Central memory CD4-positive, alpha-beta T cell (primary cell): ENCODE data around the gene KRTAP10-10.
"Not testable (repeated sequence)": the region's sequence is repeated elsewhere in the genome, so short reads cannot be mapped to it uniquely, and the experiment has no call there.

Experiments
- DNase-seq: peaks from one replicate; pipeline ENCODE4 v3.0.0; 2022

Gene KRTAP10-10

GRCh38 chr21:44603109-44603875 is 33.9 kb upstream of the KRTAP10-10 start:
- no peak for DNase-seq

GRCh38 chr21:44603911-44604310 is 33.2 kb upstream of the KRTAP10-10 start:
- no peak for DNase-seq

GRCh38 chr21:44606495-44606894 is 30.7 kb upstream of the KRTAP10-10 start:
- DNase-seq: no peak

- no peak for DNase-seq
These were observed 28.0 kb upstream of the KRTAP10-10 start for GRCh38 chr21:44609193-44609592.

- not testable (repeated sequence) for DNase-seq
These were observed 26.9 kb upstream of the KRTAP10-10 start for GRCh38 chr21:44610157-44610843.

- DNase-seq: no peak
These were observed 25.6 kb upstream of the KRTAP10-10 start for GRCh38 chr21:44611551-44611950.

GRCh38 chr21:44612029-44612486 is 25.1 kb upstream of the KRTAP10-10 start, which contains the start of gene KRTAP10-8:
Gene KRTAP10-8 (plus strand): TSS chr21:44612079. CDS start chr21:44612101, 22 bp downstream.
- no peak for DNase-seq

GRCh38 chr21:44612669-44613229 is 24.4 kb upstream of the KRTAP10-10 start:
- DNase-seq: no peak

GRCh38 chr21:44613386-44614155 is 23.6 kb upstream of the KRTAP10-10 start:
- DNase-seq: no peak

GRCh38 chr21:44614161-44614631 is 23.0 kb upstream of the KRTAP10-10 start:
- DNase-seq: no peak

GRCh38 chr21:44614961-44615391 is 22.2 kb upstream of the KRTAP10-10 start:
- no peak for DNase-seq

GRCh38 chr21:44615466-44615865 is 21.7 kb upstream of the KRTAP10-10 start:
- no peak for DNase-seq

GRCh38 chr21:44615911-44616590 is 21.1 kb upstream of the KRTAP10-10 start:
- DNase-seq: no peak

GRCh38 chr21:44616591-44616926 is 20.6 kb upstream of the KRTAP10-10 start:
- DNase-seq: no peak

- DNase-seq: no peak
These were observed 20.1 kb upstream of the KRTAP10-10 start for GRCh38 chr21:44617071-44617501.

- no peak for DNase-seq
These were observed 18.7 kb upstream of the KRTAP10-10 start for GRCh38 chr21:44618504-44618903.

- peak; percentile 73 for DNase-seq
These were observed 18.2 kb upstream of the KRTAP10-10 start for GRCh38 chr21:44618909-44619308.

GRCh38 chr21:44619886-44620285 is 17.3 kb upstream of the KRTAP10-10 start:
- DNase-seq: no peak

- no peak for DNase-seq
These were observed 13.6 kb upstream of the KRTAP10-10 start for GRCh38 chr21:44623575-44623974.

- no peak for DNase-seq
These were observed 11.4 kb upstream of the KRTAP10-10 start for GRCh38 chr21:44625756-44626155.

GRCh38 chr21:44626262-44626661 is 10.9 kb upstream of the KRTAP10-10 start:
- no peak for DNase-seq

- no peak for DNase-seq
These were observed 10.4 kb upstream of the KRTAP10-10 start, which contains the start of gene KRTAP10-9 for GRCh38 chr21:44626673-44627143. Gene KRTAP10-9 (plus strand): TSS chr21:44627093. CDS start chr21:44627172, 79 bp downstream.
